OCI-LY1 (cell line): ENCODE measurements around the gene TUBB2A.

Experiments used
- H2AFZ ChIP-seq: fragments of 200-600 bp; sonication (generic), shearing (Covaris generic); 2 replicates; pipeline ENCODE4 v1.6.0; 2014; ENCODE audit warnings: antibody characterized with exemption, mild to moderate bottlenecking, low read length
- H3F3A ChIP-seq: fragments of 200-600 bp; sonication (generic), shearing (Covaris generic); 2 replicates; pipeline ENCODE4 v1.6.0; 2014; ENCODE audit warnings: mild to moderate bottlenecking, antibody characterized with exemption, low read length, moderate library complexity; ENCODE audit not compliant: insufficient read depth
- H3K27ac ChIP-seq: fragments of 200-600 bp; sonication (generic); 2 replicates; pipeline ENCODE4 v1.5.1; 2014; ENCODE audit warnings: low read length, mixed run types, mild to moderate bottlenecking, low read depth; ENCODE audit not compliant: poor library complexity, severe bottlenecking
- H3K27me3 ChIP-seq: fragments of 200-600 bp; sonication (generic); 2 replicates; pipeline ENCODE4 v1.6.0; 2014; ENCODE audit warnings: antibody characterized with exemption, mild to moderate bottlenecking, low read length, moderate library complexity; ENCODE audit not compliant: insufficient read depth
- H3K36me3 ChIP-seq: fragments of 200-600 bp; sonication (generic); 2 replicates; pipeline ENCODE4 v1.6.1; 2014; ENCODE audit warnings: mild to moderate bottlenecking, antibody characterized with exemption, low read length, moderate library complexity, mixed read lengths; ENCODE audit not compliant: insufficient read depth
- H3K4me1 ChIP-seq: fragments of 200-600 bp; sonication (generic); 2 replicates; pipeline ENCODE4 v1.5.1; 2014; ENCODE audit warnings: mild to moderate bottlenecking, low read length, moderate library complexity; ENCODE audit not compliant: insufficient read depth, severe bottlenecking
- H3K4me2 ChIP-seq: fragments of 200-600 bp; sonication (generic), shearing (Covaris generic); 2 replicates; pipeline ENCODE4 v1.6.1; 2014; ENCODE audit warnings: low read length
- H3K4me3 ChIP-seq: fragments of 200-600 bp; sonication (generic); 2 replicates; pipeline ENCODE4 v1.5.1; 2014; ENCODE audit warnings: low read length, low read depth, mild to moderate bottlenecking, mixed read lengths; ENCODE audit not compliant: poor library complexity, severe bottlenecking
- H3K79me2 ChIP-seq: fragments of 200-600 bp; shearing (Covaris generic); 2 replicates; pipeline ENCODE4 v1.6.1; 2016; ENCODE audit warnings: mixed run types, low read length, mixed read lengths; ENCODE audit not compliant: insufficient read depth
- H3K9ac ChIP-seq: fragments of 200-600 bp; sonication (generic), shearing (Covaris generic); 2 replicates; pipeline ENCODE4 v1.6.1; 2014; ENCODE audit warnings: mild to moderate bottlenecking, low read length, mixed read lengths
- H3K9me2 ChIP-seq: fragments of 200-600 bp; sonication (generic), shearing (Covaris generic); 2 replicates; pipeline ENCODE4 v1.6.1; 2014; ENCODE audit warnings: low read depth, mild to moderate bottlenecking, low read length, mixed read lengths
- H3K9me3 ChIP-seq: fragments of 200-600 bp; shearing (Covaris generic); 2 replicates; pipeline ENCODE4 v1.6.1; 2014; ENCODE audit warnings: low read length, mixed read lengths
- H4K20me1 ChIP-seq: fragments of 200-600 bp; sonication (generic), shearing (Covaris generic); 2 replicates; pipeline ENCODE4 v1.6.0; 2016; ENCODE audit warnings: mild to moderate bottlenecking, low read length; ENCODE audit not compliant: insufficient read depth
- EZH2 ChIP-seq: fragments of 200-600 bp; sonication (generic), shearing (Covaris generic); IDR thresholded peaks from 2 replicates; pipeline ENCODE4 v1.8.0; 2017; ENCODE audit warnings: borderline replicate concordance, mixed run types, mild to moderate bottlenecking, antibody characterized with exemption, low read length, moderate library complexity, mixed read lengths
- TF ChIP-seq, protein P1 (sequence below): fragments of 200-600 bp; sonication (generic), shearing (Covaris generic); IDR thresholded peaks from 2 replicates; pipeline ENCODE4 v1.5.1; 2017; ENCODE audit warnings: mild to moderate bottlenecking, antibody characterized with exemption, low read length, moderate library complexity, mixed read lengths

Gene TUBB2A

DNA sequence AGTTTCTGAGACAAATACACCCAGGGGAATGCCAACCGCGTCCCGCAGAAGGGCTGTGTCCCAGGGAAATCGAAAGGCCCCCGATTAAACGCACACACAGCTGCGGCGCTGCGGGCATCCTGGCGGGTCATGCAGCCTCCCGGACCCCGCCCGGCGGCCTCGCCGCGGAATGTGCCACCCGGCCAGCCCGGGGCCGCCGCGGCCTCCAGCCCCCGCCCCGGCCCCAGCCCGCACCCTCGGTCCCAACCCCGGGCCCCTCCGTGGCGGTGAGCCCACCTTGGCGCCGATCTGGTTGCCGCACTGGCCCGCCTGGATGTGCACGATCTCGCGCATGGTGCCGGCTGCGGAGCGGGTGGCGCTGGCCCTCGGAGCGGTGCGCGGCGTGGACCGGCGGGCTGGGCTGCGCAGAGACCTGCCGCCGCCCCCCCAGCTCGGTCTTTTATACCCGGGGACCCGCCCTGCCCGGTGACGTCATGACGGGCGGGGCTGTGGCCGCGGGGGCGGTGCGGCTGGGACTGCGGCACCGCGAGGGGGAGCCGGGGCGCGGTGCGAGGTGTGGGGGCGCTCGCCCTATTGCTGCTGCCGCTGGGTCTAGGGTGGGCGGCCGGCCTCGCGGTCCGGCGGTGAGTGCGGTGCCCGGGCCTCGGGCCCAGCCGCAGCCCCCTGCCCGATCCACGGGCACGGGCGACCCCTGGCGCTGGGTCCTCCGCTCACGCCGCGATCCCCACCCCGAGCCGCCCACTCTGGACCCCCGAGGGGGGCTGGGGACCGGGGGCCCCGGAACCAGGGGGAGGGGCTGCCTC lies at the start of gene TUBB2A:
TUBB2A (minus strand) TSS at position 414 of the 803 bp plus-strand sequence; CDS start at position 333, 81 bp downstream.
- H3K79me2 ChIP-seq = no peaks in the 10 kb centered on the region
- peaks cover 5% of the 10 kb centered on the region; the same call in 1 of the 2 replicates for H3F3A ChIP-seq
- peak within 1 kb of the TSS; percentile 82 for H3K9ac ChIP-seq
- no peak within 1 kb of the TSS for H2AFZ ChIP-seq
- H3K9me2 ChIP-seq = no peaks in the 10 kb centered on the region
- no peak for TF ChIP-seq EZH2
- TF ChIP-seq, protein P1, sequence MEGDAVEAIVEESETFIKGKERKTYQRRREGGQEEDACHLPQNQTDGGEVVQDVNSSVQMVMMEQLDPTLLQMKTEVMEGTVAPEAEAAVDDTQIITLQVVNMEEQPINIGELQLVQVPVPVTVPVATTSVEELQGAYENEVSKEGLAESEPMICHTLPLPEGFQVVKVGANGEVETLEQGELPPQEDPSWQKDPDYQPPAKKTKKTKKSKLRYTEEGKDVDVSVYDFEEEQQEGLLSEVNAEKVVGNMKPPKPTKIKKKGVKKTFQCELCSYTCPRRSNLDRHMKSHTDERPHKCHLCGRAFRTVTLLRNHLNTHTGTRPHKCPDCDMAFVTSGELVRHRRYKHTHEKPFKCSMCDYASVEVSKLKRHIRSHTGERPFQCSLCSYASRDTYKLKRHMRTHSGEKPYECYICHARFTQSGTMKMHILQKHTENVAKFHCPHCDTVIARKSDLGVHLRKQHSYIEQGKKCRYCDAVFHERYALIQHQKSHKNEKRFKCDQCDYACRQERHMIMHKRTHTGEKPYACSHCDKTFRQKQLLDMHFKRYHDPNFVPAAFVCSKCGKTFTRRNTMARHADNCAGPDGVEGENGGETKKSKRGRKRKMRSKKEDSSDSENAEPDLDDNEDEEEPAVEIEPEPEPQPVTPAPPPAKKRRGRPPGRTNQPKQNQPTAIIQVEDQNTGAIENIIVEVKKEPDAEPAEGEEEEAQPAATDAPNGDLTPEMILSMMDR = peak; percentile 58
- H3K27me3 ChIP-seq = no peaks in the 10 kb centered on the region
- peaks cover 8% of the 10 kb centered on the region; the same call in 1 of the 2 replicates for H3K36me3 ChIP-seq
- H3K9me3 ChIP-seq = no peaks in the 10 kb centered on the region
- H3K4me2 ChIP-seq = peak within 1 kb of the TSS; percentile 70
- peak within 1 kb of the TSS; percentile 4 for H3K27ac ChIP-seq
- H4K20me1 ChIP-seq = no peaks in the 10 kb centered on the region
- peaks cover 53% of the 10 kb centered on the region for H3K4me1 ChIP-seq
- H3K4me3 ChIP-seq = peak within 1 kb of the TSS; percentile 61

DNA sequence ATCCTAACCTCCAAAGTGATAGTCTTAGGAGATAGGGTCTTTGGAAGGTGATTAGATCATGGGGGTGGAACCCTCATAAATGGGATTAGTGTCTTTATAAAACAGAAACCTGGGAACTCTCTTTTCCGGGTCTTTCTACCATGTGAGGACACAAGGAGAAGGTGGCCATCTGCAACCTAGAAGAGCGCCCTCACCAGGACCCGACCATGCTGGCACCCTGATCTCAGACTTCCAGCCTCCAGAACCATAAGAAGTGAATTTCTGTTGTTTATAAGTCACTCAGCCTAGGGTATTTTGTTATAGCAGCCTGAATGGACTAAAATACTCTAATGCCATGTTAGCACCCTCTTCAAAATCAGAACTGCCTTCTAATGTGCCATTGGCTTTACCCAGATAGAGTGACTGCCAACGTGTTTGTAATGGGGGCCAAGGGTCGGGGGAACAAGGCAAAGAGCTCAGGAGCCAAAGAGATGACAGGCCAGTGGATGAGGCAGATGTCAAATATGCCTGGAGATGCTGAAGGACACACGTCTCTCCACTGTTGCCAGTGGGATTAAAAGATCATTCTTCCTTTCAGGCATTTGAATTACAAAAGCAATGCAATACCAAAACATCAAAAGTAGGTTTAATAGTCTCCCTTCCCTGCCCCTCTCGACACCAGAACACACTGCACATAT lies 49.1 kb upstream of the TUBB2A start:
- H3K9me2 ChIP-seq = no peaks in the 10 kb centered on the region
- H3K9me3 ChIP-seq = no peaks in the 10 kb centered on the region
- TF ChIP-seq, protein P1 = no peak
- TF ChIP-seq EZH2 = no peak
- H3K9ac ChIP-seq = no peak overlapping the region
- H3K27me3 ChIP-seq = no peaks in the 10 kb centered on the region; the same call in 1 of the 2 replicates
- H3K27ac ChIP-seq = no peak overlapping the region
- no peaks in the 10 kb centered on the region for H3K4me1 ChIP-seq
- H3K36me3 ChIP-seq = no peaks in the 10 kb centered on the region
- H2AFZ ChIP-seq = no peak overlapping the region
- no peak overlapping the region for H3K4me3 ChIP-seq
- H3K4me2 ChIP-seq = no peak overlapping the region
- H4K20me1 ChIP-seq = no peaks in the 10 kb centered on the region
- H3F3A ChIP-seq = no peaks in the 10 kb centered on the region
- no peaks in the 10 kb centered on the region for H3K79me2 ChIP-seq

- H3K4me1 ChIP-seq = no peaks in the 10 kb centered on the region
- H3K79me2 ChIP-seq = no peaks in the 10 kb centered on the region
- no peak overlapping the region for H3K4me3 ChIP-seq
- H3K27ac ChIP-seq = no peak overlapping the region
- H3K9me3 ChIP-seq = no peaks in the 10 kb centered on the region
- H4K20me1 ChIP-seq = no peaks in the 10 kb centered on the region
- no peak overlapping the region for H3K9ac ChIP-seq
- TF ChIP-seq, protein P1 = no peak
- TF ChIP-seq EZH2 = no peak
- H3K27me3 ChIP-seq = no peaks in the 10 kb centered on the region; the same call in 1 of the 2 replicates
- no peaks in the 10 kb centered on the region for H3F3A ChIP-seq
- no peaks in the 10 kb centered on the region for H3K9me2 ChIP-seq
- no peaks in the 10 kb centered on the region for H3K36me3 ChIP-seq
- no peak overlapping the region for H3K4me2 ChIP-seq
- H2AFZ ChIP-seq = no peak overlapping the region
These were observed 48.6 kb upstream of the TUBB2A start for GRCh38 chr6:3205913-3206312.
